ENCODE results near the gene CD2.

The CD2 gene

GRCh38 chr1:116794371-116794770 is 40.1 kb downstream of the CD2 start:
- no peak overlapping the region for H3K4me3 ChIP-seq (ENCODE audit: low read depth, low read length)
- TF ChIP-seq POLR2A (IDR thresholded peaks at IDR 0.05; ENCODE audit: extremely low read depth, insufficient read length) (no peak), CTCF (IDR thresholded peaks at IDR 0.05; ENCODE audit: low read depth, low read length) (no peak), MYC (IDR thresholded peaks at IDR 0.05; ENCODE audit: low read depth, low read length) (no peak)
- TF ChIP-seq, protein P1, sequence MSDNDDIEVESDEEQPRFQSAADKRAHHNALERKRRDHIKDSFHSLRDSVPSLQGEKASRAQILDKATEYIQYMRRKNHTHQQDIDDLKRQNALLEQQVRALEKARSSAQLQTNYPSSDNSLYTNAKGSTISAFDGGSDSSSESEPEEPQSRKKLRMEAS (IDR thresholded peaks at IDR 0.05; ENCODE audit: low read depth, low read length), result no peak
- DNase-seq (ENCODE audit: low read depth), result peak; percentile 39

GRCh38 chr1:116794804-116795481 is 40.7 kb downstream of the CD2 start:
- peak; percentile 81 for DNase-seq (ENCODE audit: low read depth)

DNA sequence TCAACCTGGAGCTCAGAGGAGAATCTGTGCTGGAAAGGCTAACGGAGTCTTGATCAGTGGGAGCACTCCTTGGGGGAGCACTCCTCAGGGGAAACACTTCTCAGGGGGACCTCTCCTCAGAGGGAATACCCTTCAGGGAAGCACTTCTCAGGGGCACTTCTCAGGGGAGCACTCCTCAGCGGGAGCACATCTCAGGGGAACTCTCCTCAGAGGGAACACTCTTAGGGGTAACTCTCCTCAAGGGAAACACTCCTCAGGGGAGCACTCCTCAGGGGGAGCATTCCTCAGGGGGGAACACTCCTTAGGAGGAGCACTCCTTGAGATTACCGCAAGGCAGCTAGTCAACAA is 41.2 kb downstream of the CD2 start:
- DNase-seq (ENCODE audit: low read depth), result no peak
- TF ChIP-seq, protein P1 (IDR thresholded peaks at IDR 0.05; ENCODE audit: low read depth, low read length), result no peak
- TF ChIP-seq CTCF (IDR thresholded peaks at IDR 0.05; ENCODE audit: low read depth, low read length) (no peak), POLR2A (IDR thresholded peaks at IDR 0.05; ENCODE audit: extremely low read depth, insufficient read length) (no peak), MYC (IDR thresholded peaks at IDR 0.05; ENCODE audit: low read depth, low read length) (no peak)

More at GRCh38 chr1:116794804-116795481, 40.7 kb downstream of the CD2 start:
- TF ChIP-seq, protein P1 (IDR thresholded peaks at IDR 0.05; ENCODE audit: low read depth, low read length), result no peak
- no peak overlapping the region for H3K4me3 ChIP-seq (ENCODE audit: low read depth, low read length)

GRCh38 chr1:116804736-116805135 is 50.5 kb downstream of the CD2 start:
- TF ChIP-seq POLR2A (IDR thresholded peaks at IDR 0.05; ENCODE audit: extremely low read depth, insufficient read length), result no peak
- TF ChIP-seq CTCF (IDR thresholded peaks at IDR 0.05; ENCODE audit: low read depth, low read length), result no peak
- TF ChIP-seq MYC (IDR thresholded peaks at IDR 0.05; ENCODE audit: low read depth, low read length), result no peak
- TF ChIP-seq, protein P1 (IDR thresholded peaks at IDR 0.05; ENCODE audit: low read depth, low read length), result no peak
- DNase-seq (ENCODE audit: low read depth), result no peak
- H3K4me3 ChIP-seq (ENCODE audit: low read depth, low read length), result no peak overlapping the region

More for the DNA sequence above, 41.2 kb downstream of the CD2 start:
- H3K4me3 ChIP-seq (ENCODE audit: low read depth, low read length), result no peak overlapping the region

DNA sequence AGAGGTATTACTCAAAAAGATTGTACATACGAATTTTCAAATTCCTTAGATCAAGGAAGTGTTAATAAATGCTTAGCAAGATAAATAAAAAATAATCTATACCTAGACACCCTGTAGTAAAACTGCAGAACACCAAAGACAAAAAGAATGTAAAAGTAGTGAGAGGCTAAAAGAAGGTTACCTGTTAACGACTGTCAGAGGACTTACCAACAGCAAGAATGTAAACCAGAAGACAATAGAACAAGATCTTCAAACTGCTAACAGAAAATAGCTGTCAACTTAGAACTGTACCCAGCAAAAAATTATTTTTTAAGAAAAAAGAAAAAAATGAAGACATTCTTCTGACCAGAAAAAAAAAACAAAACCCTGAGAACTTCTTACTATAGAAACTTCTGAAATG is 51.2 kb downstream of the CD2 start:
- H3K4me3 ChIP-seq (ENCODE audit: low read depth, low read length), result no peak overlapping the region
- TF ChIP-seq MYC (IDR thresholded peaks at IDR 0.05; ENCODE audit: low read depth, low read length), result no peak
- TF ChIP-seq POLR2A (IDR thresholded peaks at IDR 0.05; ENCODE audit: extremely low read depth, insufficient read length), result no peak
- TF ChIP-seq, protein P1 (IDR thresholded peaks at IDR 0.05; ENCODE audit: low read depth, low read length), result no peak
- no peak for TF ChIP-seq CTCF (IDR thresholded peaks at IDR 0.05; ENCODE audit: low read depth, low read length)
- DNase-seq (ENCODE audit: low read depth), result no peak

DNA sequence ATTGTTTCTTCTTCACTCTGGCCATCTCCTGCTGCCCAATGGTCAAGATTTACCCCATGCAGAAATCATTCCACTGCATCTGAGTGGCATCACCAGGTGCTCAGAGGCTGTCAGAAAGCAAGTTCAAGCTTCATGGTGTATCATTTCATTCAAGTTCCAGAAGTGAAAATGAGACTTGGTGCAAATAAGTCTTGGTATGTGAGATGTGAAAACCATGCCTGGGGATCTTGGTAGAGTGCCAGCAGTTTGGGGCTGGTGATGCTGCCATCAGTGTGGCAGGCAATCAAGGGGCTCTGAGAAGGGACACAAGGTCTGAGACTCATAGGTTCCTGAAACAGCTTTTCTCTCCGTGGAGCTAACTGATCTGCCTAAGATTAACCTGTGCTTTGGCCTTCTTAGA is 52.0 kb downstream of the CD2 start:
- no peak overlapping the region for H3K4me3 ChIP-seq (ENCODE audit: low read depth, low read length)
- no peak for DNase-seq (ENCODE audit: low read depth)
- TF ChIP-seq POLR2A (IDR thresholded peaks at IDR 0.05; ENCODE audit: extremely low read depth, insufficient read length), result no peak
- TF ChIP-seq MYC (IDR thresholded peaks at IDR 0.05; ENCODE audit: low read depth, low read length), result no peak
- TF ChIP-seq, protein P1 (IDR thresholded peaks at IDR 0.05; ENCODE audit: low read depth, low read length), result no peak
- no peak for TF ChIP-seq CTCF (IDR thresholded peaks at IDR 0.05; ENCODE audit: low read depth, low read length)

Measured in NB4 (cell line).